GM18517 (cell line): Measurements from ENCODE around the gene FGD6.
"Not testable (repeated sequence)": the region's sequence is repeated elsewhere in the genome, so short reads cannot be mapped to it uniquely, and the experiment has no call there.

Source experiments
- ATAC-seq: cut with Tn5 transposase; IDR thresholded peaks from one replicate; pipeline ENCODE4 v1.9.1; 2021; ENCODE audit warnings: mild to moderate bottlenecking, moderate library complexity; ENCODE audit not compliant: unreplicated experiment

Gene FGD6

DNA sequence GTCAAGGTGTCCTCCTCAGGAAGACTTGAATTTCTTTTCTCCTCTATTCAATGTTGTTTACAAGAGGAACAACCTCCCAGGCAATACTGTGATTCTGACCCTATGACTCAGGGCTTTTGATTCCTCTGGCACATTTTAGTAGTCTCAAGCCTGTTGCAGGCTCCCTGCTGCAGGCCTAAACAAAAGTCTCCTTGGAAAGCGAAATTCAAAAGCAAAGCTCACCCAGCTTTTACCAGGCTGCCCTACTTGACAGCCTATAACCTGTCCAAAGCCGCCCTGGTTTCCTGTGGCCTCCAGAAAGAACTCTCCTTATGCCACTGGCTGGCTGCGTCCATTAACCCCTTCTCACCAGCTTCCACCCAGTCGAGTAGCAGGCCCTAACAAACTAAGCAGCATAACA is 11.6 kb downstream of the FGD6 start:
- ATAC-seq: no peak

DNA sequence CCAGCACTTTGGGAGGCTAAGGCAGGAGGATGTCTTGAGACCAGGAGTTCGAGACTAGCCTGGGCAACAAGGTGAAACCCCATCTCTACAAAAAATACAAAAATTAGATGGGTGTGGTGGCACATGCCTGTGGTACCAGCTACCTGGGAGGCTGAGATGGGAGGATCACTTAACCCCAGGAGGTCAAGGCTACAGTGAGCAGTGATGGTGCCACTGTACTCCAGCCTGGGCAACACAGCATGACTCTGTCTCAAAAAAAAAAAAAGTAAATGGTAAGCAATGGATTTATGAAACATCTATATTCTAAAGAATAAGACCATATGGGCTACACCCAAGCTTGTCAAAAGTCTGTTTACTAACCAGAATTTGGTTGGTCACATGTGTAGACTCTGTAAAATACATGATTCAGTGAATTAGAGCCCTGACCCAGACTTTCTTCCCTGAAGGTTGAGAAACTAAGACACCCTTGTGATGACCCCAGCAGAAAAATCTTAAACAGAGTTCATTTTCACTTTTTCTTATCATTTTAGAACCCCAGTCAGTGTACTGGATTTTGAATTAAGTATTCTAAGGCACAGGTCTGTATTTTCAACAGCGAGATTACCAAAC is 12.1 kb downstream of the FGD6 start:
- no peak for ATAC-seq

DNA sequence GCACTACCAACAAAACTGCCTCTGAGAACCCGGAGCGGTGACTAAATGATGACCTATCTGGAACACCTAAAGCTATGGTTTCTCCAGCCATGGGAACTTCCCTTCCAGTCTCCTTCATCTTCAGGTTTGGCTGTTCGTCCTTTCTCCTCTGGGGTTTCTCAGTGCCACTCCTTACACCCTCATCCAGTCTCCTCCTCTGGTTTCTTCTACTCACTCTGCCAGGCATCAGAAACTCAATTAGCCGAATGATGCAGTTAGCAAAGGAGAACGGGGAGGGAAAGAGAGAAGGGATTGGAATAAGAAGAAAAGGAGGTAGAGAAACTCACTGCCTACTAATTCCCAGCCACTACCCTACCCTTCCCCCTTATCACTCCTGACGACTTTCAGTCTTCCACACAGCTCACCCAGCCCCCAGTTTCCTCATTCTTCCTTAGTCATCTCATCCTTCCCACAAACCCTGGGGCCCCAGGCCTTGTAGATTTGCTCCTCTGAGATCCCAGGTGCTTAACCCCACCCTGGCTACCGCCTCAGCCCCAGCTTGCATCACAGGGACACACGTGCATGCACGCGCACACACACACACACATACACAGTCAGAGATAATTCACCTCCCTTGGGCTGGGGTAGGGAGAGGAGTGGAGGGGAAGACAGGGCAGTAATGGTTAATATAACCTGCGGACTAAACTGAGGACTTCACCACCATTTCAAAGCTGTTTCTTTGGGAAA is 13.0 kb downstream of the FGD6 start:
- no peak for ATAC-seq

DNA sequence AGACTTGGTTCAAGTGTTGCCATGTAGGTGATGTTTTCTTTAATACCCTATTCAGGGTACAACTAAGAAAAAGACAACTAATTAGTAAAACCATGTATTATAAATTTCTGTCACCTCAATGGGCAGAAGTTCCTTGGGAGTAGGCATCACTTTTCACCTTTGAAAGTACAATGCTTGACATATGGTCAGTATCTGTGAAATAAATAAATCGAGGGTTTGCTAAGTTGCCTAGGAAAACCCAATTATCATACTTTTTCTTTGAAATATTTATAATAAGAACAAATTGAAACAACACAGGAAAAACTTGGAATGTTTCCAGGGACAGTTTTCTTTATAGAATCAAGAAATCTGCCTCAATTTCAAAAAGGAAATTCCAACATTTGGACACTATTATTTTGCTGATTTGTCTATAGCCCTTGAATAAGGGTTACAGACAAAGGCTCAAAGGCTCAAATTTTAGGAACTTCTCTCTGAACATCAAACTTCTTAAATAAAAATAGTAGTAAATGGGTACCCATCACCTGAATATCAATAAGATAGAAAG is 13.7 kb downstream of the FGD6 start:
- no peak for ATAC-seq

DNA sequence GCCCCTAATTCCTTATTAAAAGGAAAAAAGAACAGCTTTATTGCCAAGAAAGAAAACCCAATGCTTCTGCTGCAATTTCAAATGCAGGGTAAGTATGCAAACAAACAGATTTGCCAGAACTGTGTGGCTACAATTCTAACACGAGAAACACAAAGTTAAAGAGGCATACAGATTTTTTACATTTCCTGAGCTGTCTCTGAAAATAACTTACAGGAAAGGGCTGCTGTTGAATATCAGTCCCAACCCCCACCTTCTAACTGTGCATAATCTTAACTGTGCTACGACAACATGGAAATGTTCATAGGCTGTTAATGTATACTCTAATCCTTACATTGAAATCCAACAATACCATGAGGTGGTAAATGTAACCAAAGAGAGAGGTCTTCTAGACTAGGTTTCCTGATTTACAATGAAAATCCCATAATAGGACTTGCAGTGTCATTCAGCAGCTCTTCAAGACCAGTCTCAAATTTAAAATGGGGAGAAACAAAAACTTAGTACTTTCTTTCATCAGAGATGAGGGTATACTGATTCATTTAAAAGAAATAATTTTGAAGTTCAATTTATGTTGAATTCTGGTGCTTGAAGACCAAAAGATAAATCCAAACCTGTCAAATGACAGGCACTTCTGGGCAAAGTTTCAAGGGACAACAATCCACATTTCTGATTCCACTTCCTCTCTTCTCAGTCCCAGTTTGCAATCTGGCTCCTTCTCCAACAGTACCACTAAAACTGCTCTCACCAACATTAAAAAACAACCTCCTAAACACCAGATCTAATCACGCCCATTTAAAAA is 14.4 kb downstream of the FGD6 start:
- no peak for ATAC-seq

DNA sequence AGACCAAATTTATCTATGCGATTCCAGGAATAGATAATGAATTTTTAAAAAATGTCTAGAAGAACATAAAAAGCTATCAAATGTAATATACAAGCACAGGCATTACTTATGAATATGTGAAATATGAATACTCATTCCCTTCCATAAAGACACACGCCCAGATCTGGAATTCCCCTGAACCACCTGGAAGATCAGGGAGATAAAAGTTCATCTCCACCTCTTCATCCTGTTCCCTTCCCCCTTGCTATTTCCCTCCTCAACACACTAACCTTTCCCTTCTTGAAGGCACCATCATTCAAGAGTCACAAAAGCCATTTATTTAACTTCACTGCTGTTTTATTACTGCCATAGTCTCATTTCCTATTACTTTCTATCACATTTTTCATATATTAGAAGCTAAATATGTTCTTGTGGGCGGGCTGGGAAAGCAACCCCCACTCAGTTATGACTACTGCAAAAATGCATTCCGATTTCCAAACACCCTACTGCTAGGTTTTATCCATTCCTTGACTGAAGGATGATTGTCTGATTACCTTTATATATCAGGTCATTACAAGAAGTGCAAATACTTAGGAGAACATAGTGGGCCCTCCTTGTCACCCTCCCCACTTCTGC is 16.1 kb downstream of the FGD6 start:
- ATAC-seq: no peak

DNA sequence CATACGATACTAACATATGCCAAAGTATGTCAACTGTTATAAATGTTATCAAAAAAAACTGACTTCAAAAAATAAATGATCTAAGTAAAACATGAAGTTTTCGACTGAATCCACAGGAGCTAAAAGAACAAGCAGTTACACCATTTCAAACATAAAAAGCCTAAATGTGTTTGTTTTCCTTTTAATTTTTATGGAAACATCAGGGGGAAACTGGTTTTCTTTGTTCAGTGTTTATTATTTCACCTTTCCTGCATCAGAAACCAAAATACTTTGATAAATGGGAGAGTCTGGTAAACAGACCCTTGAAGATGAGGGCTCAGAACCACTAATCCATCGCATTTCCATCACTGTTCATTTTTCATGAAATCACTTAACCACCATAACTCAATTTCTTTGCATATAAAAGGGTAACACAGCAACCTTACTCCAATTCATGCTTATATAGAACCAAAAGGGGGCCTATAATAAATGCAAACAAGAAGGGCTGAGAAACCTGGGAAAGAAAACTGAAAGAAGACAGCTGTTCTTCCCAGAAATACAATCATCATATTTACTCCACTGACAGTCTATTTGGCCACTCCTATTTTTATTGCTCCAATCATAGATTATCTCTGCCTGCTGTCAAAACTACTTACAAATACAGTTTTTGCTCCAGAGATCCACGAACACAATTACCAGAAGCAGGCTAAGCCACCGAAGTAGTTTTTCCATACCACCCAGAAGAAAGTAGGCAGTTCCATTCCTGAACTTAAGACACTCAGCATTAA is 17.0 kb downstream of the FGD6 start:
- ATAC-seq: no peak

DNA sequence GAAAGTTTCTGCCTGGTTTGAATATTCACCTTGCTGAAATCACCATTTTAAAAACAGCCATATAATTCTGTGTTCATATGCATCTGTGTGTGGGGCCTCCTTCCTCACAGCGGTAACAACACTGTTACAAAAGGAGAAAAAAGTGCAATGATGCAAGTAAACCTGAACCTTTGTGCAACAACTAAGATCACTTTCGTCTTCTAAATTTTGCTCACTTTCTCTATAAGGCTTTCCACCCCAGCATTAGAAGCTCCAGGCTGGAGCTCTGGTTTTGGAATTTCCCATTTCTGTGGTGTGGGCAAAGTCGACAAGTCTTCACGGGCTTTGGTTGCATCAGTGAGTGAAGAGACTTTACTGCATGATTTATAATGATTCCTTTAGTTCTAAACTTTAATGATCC is 18.4 kb downstream of the FGD6 start:
- no peak for ATAC-seq

DNA sequence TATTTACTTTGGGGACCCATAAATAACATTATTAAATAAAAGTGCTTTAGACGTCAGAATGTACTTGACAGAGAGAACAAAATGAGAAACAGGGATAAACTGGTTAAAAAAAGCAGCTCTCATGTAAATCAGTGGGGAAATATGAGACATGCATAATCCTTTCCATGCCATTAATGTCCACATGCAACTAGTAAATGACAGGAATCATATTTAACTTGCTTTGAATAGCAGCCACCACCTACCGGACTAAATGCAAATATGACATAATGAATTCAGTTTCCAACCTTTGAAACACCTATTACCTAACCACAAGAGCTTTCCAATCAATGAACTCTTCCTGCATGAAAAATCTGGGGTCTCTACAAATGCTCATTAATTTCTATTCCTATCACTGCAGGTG is 19.6 kb downstream of the FGD6 start:
- ATAC-seq: no peak

DNA sequence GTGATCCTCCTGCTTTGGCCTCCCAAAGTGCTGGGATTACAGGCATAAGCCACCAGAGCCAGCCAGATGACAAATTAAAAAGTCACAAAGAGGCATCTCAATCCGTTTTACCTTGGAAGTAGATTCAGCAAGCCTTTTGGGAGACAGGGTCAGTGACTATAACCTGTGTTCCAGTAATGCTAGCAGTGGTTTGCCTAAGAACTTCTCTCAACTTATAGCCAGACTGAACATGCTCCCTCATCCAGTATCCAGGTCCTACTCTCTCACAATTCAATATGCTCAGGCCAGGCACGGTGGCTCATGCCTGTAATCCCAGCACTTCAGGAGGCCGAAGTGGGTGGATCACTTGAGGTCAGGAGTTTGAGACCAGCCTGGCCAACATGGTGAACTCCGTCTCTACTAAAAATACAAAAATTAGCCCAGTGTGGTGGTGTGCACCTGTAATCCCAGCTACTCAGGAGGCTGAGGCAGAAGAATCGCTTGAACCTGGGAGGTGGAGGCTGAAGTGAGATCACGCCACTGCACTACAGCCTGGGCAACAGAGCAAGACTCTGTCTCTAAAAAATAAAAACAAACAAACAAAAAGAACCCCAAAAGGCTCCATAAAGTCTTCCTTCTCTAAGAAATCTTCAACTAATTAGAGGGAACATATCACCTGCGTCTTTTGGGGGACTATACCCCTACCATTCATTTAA is 20.2 kb downstream of the FGD6 start:
- ATAC-seq: not testable (repeated sequence)

DNA sequence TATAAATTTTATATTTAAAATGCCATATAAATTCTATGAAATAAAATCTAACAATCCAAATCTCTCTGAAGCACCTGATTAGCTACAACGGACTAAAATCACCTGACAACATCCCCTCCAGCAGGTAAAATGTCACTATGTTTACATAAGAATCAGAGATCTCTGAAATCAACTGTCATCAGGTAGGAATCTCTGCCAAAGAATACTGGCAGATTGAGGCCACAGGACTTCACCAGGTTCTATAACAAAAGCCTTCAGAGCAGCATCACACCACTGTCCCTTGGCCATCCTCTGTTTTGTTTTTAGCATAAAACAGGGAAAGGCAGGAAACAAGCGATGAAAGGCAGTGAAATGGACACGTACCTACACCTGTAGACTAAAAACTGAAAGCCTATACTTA is 22.1 kb downstream of the FGD6 start:
- ATAC-seq: no peak

DNA sequence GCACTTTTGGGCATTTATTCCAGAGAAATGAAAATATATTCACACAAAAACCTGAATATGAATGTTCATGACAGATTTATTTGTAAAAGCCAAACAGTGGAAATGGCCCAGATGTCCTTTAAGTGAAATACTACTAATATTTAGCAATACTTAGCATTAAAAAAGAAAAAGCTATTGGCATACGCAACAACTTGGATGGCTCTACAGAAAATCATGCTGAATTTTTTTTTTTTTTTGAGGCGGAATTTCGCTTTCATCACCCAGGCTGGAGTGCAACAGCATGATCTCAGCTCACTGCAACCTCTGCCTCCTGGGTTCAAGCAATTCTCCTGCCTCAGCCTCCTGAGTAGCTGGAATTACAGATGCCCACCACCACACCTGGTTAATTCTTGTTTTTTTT is 24.1 kb downstream of the FGD6 start:
- no peak for ATAC-seq

DNA sequence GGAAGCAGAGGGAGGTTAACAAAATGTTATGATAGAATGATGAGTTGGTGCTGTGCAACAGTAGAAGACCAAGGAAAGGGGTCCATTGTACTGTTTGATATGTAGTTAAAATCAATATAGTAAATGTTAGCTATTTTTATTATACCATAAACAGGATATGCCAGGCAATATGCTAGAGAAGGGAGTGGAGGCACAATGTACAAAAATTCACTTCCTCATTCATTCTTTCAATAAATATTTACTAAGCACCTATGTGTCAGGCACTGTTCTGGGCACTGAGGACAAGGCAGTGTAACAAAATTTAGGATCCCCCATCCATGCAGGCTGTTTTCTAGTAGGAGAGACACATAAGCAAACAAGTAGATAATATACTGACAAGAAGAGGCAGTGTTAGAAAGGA is 25.0 kb downstream of the FGD6 start:
- ATAC-seq: no peak

DNA sequence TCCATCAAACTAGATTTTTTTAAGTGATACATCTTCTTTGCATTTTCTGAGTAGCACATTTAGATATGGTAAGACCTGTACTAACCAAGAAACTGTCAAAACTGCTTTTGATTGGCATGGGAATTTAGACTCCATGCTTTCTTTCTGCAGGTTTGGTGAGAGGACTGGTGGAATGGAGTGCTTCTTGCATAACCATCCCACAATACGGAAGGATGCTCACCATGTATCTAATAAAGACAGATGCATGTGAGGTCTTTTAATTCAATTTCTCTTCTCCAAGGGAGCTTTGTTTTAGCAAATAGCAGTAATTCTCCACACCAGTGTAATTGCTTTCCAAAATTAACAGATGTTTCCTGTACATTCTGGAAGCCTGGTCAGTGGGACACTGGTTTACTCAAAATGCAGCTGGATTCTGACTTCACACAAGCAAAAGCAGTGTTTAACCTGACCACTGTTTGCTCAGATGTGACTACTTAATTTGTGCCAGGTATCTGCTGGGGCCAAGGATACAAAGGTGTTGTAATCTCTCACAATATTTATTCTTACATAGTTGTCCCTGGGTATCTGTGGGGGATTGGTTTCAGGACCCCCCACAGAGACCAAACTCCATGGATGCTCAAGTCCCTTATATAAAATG is 26.1 kb downstream of the FGD6 start:
- no peak for ATAC-seq

DNA sequence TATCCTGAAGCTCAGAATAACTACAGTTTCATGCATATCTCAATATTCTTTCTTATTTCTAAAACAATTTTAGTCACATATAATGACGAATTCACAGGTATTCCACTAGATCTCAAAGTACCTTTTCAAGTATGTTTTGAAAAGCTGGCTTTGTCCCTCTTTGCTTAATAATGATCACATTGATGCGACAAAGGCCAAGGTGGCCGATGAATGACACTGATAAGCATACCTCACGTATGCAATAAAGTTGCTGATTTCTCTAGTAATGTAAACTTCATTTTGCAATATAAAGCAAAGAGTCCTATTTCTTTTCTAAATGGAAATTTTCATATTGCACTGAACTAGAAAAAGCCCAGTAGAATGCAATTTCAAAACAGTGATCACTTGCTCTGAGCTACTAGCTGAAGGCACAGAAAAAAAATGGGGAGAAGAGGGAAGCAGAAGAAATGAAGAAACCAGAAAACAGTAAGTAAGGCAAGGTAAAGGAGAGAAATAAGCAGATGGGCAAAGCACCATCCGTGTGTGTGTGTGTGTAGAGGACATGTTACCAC is 29.3 kb downstream of the FGD6 start:
- ATAC-seq: no peak

DNA sequence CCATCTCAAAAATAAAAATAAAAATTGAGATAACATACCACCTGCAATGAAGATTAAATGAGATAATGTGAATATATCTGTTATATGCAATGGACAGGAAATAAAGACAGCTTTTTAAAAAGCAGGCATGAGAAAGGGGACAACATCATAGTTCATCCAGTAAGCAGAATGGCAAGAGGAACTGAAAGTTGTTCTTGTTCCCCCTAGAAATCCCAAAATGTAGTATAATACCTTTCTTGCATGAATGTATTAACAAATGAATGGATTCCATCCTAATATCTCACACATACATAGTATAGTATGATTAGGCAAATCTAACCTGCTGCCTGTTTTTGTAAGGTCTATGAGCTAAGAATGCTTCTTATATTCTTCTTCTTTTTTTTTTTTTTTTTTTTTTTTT is 31.4 kb downstream of the FGD6 start:
- no peak for ATAC-seq

DNA sequence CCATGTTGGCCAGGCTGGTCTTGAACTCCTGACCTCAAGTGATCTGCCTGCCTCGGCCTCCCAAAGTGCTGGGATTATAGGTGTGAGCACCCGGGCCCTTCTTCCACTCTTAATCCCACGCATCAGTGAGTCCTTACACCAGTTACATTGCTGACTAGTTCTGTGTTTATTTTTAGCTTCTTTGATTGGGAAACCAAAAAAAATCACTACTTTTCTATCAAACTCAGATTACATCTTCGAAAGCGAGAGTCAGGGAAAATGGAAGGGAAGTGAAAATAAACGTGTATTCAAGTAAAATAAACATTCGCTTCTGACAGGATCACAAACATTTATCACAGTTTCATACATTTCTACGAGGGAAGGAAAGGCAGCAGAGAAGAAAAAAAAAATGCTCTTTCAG is 32.2 kb downstream of the FGD6 start:
- ATAC-seq: no peak

DNA sequence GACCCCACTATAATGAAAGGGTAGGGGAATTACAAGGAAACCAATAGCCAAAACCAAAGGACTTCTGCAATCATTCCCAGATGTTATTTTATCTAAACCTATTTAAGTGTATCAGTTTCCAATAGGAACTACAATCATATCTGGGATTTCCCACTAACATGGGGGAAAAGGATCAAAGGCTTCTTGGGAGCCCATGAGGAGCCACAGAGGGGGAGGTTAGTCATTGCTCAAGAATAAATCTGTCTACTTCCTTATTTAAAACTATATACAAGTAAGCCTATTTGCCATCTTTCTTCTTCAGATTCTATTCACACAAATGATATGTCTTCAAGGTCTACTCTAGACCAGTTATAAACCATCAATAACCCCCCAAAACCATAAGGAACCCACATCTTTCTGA is 33.1 kb downstream of the FGD6 start:
- no peak for ATAC-seq

DNA sequence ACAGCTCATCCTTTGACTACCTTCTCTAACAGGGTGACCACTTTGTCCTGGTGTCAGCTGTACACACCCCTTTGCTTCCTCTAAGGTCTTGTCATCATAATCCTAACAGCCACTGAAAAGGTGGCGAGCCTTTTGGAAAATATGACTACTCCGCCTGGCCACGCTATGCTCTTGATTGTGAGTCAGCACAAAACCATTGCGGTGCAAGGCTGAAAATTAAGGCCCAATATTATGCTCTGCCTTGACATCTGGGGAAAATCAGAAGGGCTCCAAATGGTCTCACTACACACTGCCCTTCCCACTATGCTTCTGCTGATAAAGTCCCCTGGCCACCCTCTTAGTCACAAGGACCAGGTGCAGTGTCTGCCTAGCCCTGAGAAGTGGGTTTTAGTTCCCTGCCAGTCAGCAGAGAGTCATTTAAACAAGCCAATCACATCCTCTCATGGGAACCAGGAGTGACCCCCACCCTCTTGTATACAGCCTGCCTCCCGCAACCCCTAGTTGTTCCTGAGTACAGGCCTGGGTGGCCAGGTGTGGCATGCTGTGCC is 34.3 kb downstream of the FGD6 start:
- ATAC-seq: no peak
